HCT116 (cell line): ENCODE data around the gene CDH2. TPM values are rescaled to one million over a fixed set of nuclear protein-coding genes. Genes with fewer than 3 reads are reported as not detected.

Experiments
- ATAC-seq: fragments of 200-7000 bp; cut with Tn5 transposase; 2 replicates; pipeline ENCODE4 v1.9.1; 2020; ENCODE audit warnings: mild to moderate bottlenecking, moderate library complexity
- BruUV-seq: library from RNA; stranded (reverse); fragments of 400-500 nt; replicated peaks from 2 replicates; lab custom pipeline; 2021; lab: Mats Ljungman, UMichigan
- CTCF ChIA-PET: fragments of 300-600 bp; sonication (Branson Sonifier 250); formaldehyde crosslinking; loops from one replicate; lab custom pipeline; 2021; ENCODE audit warnings: antibody characterized with exemption; lab: Charles Lee
- POLR2A ChIA-PET: fragments of 300-600, 350-600 bp; sonication (Branson Sonifier 250); formaldehyde crosslinking; loops from one replicate; lab custom pipeline; 2021; ENCODE audit warnings: antibody characterized with exemption; lab: Charles Lee
- RAD21 ChIA-PET, 2 experiments: fragments of 300-600 bp; sonication (Branson Sonifier 250); formaldehyde crosslinking; loops; one replicate each; lab custom pipeline; 2023; ENCODE audit warnings: low total read pairs in 2 of 2; ENCODE audit not compliant: uncharacterized antibody in 2 of 2, unreplicated experiment in 2 of 2, low non-redundant PET in 1 of 2; lab: Charles Lee
- DNase-seq: peaks from one replicate; pipeline ENCODE4 v3.0.0-alpha.2; 2010; ENCODE audit warnings: low read depth, low spot score
- H2AFZ ChIP-seq: fragments of 200-600 bp; shearing (Covaris generic), sonication (generic); 2 replicates; pipeline ENCODE4 v1.6.1; 2017; ENCODE audit warnings: low read depth, mixed run types, mixed read lengths, antibody characterized with exemption, low read length; ENCODE audit not compliant: poor library complexity, severe bottlenecking
- H3K27ac ChIP-seq: 2 replicates; pipeline ENCODE4 v1.5.1; 2012; ENCODE audit warnings: low read depth, low read length
- H3K27me3 ChIP-seq: fragments of 200-600 bp; sonication (generic); 2 replicates; pipeline ENCODE4 v1.6.1; 2016; ENCODE audit warnings: mixed run types, low read length, mixed read lengths; ENCODE audit not compliant: insufficient read depth
- H3K36me3 ChIP-seq, 2 experiments: fragments of 200-500 bp in 1 of 2; fragments of 200-600 bp in 1 of 2; sonication (Bioruptor generic) in 1 of 2; sonication (generic) in 1 of 2; 2 replicates each; pipeline versions ENCODE4 v1.5.1 to v1.6.1; 2014 to 2016; ENCODE audit warnings: low read length in 2 of 2, inconsistent platforms in 1 of 2, mixed read lengths in 1 of 2, mixed run types in 1 of 2; ENCODE audit not compliant: insufficient read depth in 2 of 2, control insufficient read depth in 1 of 2
- H3K4me1 ChIP-seq, 2 experiments: fragments of 200-600 bp in 1 of 2; sonication (generic) in 1 of 2; 2 replicates each; pipeline versions ENCODE4 v1.5.1 to v1.6.1; 2012 to 2017; ENCODE audit warnings: low read length in 2 of 2, inconsistent platforms in 1 of 2, mild to moderate bottlenecking in 1 of 2, mixed read lengths in 1 of 2, mixed run types in 1 of 2, moderate library complexity in 1 of 2; ENCODE audit not compliant: insufficient read depth in 2 of 2, control insufficient read depth in 1 of 2
- H3K4me2 ChIP-seq: fragments of 200-600 bp; sonication (generic); 2 replicates; pipeline ENCODE4 v1.6.1; 2017; ENCODE audit warnings: mixed run types, low read length, mixed read lengths
- H3K4me3 ChIP-seq, 2 experiments: fragments of 200-600 bp in 1 of 2; sonication (generic) in 1 of 2; replicated peaks in 1 of 2; 2 replicates each; pipeline ENCODE4 v1.5.1; 2011 to 2016; ENCODE audit warnings: low read length in 2 of 2, control low read depth in 1 of 2, low read depth in 1 of 2, mild to moderate bottlenecking in 1 of 2, mixed read lengths in 1 of 2, mixed run types in 1 of 2
- H3K79me2 ChIP-seq: fragments of 200-600 bp; sonication (generic); 2 replicates; pipeline ENCODE4 v1.6.1; 2017; ENCODE audit warnings: mild to moderate bottlenecking, mixed run types, low read length, moderate library complexity, mixed read lengths; ENCODE audit not compliant: insufficient read depth
- H3K9ac ChIP-seq: fragments of 200-600 bp; sonication (generic); 2 replicates; pipeline ENCODE4 v1.6.1; 2016; ENCODE audit warnings: low read length, mixed read lengths
- H3K9me2 ChIP-seq: fragments of 200-600 bp; sonication (generic), shearing (Covaris generic); 2 replicates; pipeline ENCODE4 v1.6.1; 2017; ENCODE audit warnings: mixed run types, mild to moderate bottlenecking, moderate library complexity; ENCODE audit not compliant: insufficient read depth
- H3K9me3 ChIP-seq, 2 experiments: fragments of 200-500 bp in 1 of 2; fragments of 200-600 bp in 1 of 2; sonication (Bioruptor generic) in 1 of 2; sonication (generic) in 1 of 2; 2 replicates each; pipeline ENCODE4 v1.6.1; 2014 to 2017; ENCODE audit warnings: low read length in 2 of 2, mixed read lengths in 2 of 2, inconsistent platforms in 1 of 2, low read depth in 1 of 2, mild to moderate bottlenecking in 1 of 2, mixed run types in 1 of 2, moderate library complexity in 1 of 2; ENCODE audit not compliant: control insufficient read depth in 1 of 2, insufficient read depth in 1 of 2
- H4K20me1 ChIP-seq: fragments of 200-600 bp; sonication (generic), shearing (Covaris generic); 2 replicates; pipeline ENCODE4 v1.6.1; 2017; ENCODE audit warnings: mixed run types, mild to moderate bottlenecking, moderate library complexity; ENCODE audit not compliant: insufficient read depth
- CTCF ChIP-seq, 3 experiments: fragments of 200-600 bp in 1 of 3; sonication (generic) in 1 of 3; IDR thresholded peaks in 2 of 3; conservative IDR thresholded peaks in 1 of 3; 2 replicates each; pipeline ENCODE4 v1.5.1; 2012 to 2017; ENCODE audit warnings: low read depth in 2 of 3, low read length in 2 of 3, antibody characterized with exemption in 1 of 3, borderline replicate concordance in 1 of 3, control low read depth in 1 of 3, mild to moderate bottlenecking in 1 of 3, mixed read lengths in 1 of 3, mixed run types in 1 of 3, moderate library complexity in 1 of 3; ENCODE audit not compliant: insufficient read depth in 1 of 3
- JUND ChIP-seq: IDR thresholded peaks from 2 replicates; pipeline ENCODE4 v1.6.1; 2012
- RAD21 ChIP-seq: IDR thresholded peaks from 2 replicates; pipeline ENCODE4 v1.6.1; 2012; ENCODE audit warnings: low read depth, mild to moderate bottlenecking
- SP1 ChIP-seq: IDR thresholded peaks from 2 replicates; pipeline ENCODE4 v1.6.1; 2012; ENCODE audit warnings: low read depth
- YY1 ChIP-seq: IDR thresholded peaks from 2 replicates; pipeline ENCODE4 v1.6.1; 2011; ENCODE audit warnings: low read length, low read depth, moderate library complexity, mild to moderate bottlenecking; ENCODE audit not compliant: insufficient replicate concordance; ENCODE audit errors: extremely low read depth
- ZBTB33 ChIP-seq: IDR thresholded peaks from 2 replicates; pipeline ENCODE4 v1.6.1; 2011; ENCODE audit warnings: mild to moderate bottlenecking, low read length, moderate library complexity; ENCODE audit not compliant: insufficient replicate concordance; ENCODE audit errors: extremely low read depth
- intact Hi-C: fragments of 100-400 bp; cut with micrococcal nuclease; formaldehyde crosslinking; loops from 2 replicates; pipeline ENCODE4 v1.10.0; 2022
- total RNA-seq: library from RNA; stranded (reverse); gene quantifications from one replicate; pipeline ENCODE4 v1.2.1, GENCODE V29; 2021; ENCODE audit not compliant: unreplicated experiment

The CDH2 gene
- total RNA-seq, 1 experiment from 2014 or later, result 0.15 TPM

- Histone ChIP-seq H3K4me3 (no peak overlapping the region), H3K9me3 (no peaks in the 10 kb centered on the region), H3K4me2 (no peak overlapping the region), H3K4me1 (no peaks in the 10 kb centered on the region), H3K36me3 (no peaks in the 10 kb centered on the region; a peak in 1 of 4 replicates), H3K79me2 (no peaks in the 10 kb centered on the region), H3K9me2 (no peaks in the 10 kb centered on the region), H3K9ac (no peak overlapping the region), H3K27me3 (no peaks in the 10 kb centered on the region), H3K27ac (no peak overlapping the region), H4K20me1 (no peaks in the 10 kb centered on the region), H2AFZ (no peak overlapping the region)
- intact Hi-C loops, result no loop called here
- no TSS peak for BruUV-seq
- no peak for ATAC-seq
- ChIA-PET RAD21 (no interaction called here), POLR2A (no interaction called here), CTCF (no interaction called here)
- TF ChIP-seq SP1, result no peak
- TF ChIP-seq RAD21, result peak; percentile 20; the same call in 1 of the 2 replicates
- peak in 2 of 3 experiments; percentile 35 to 47; a peak in 3 of 6 replicates for TF ChIP-seq CTCF (IDR thresholded peaks at IDR 0.05 in 2 of 3, conservative IDR thresholded peaks at IDR 0.05 in 1 of 3; ENCODE audit: borderline replicate concordance in 1 of 3, insufficient read depth in 1 of 3, low read depth in 2 of 3, low read length in 2 of 3)
- no peak for TF ChIP-seq ZBTB33
- no peak for TF ChIP-seq JUND
- TF ChIP-seq YY1, result no peak
- DNase-seq, result no peak
These were observed 163.9 kb downstream of the CDH2 start for GRCh38 chr18:28013066-28013465.
